22Rv1 (cell line): ENCODE results near the gene HMGN4.

Experiments
- CTCF ChIP-seq: fragments of 450-650 bp; IDR thresholded peaks from 2 replicates; pipeline ENCODE4 v1.5.1; 2017; ENCODE audit warnings: mild to moderate bottlenecking
- ZFX ChIP-seq: fragments of 450-650 bp; IDR thresholded peaks from 2 replicates; pipeline ENCODE4 v1.6.1; 2017; ENCODE audit warnings: antibody characterized with exemption, borderline replicate concordance

- TF ChIP-seq CTCF (no peak), ZFX (no peak)
These were observed 55.9 kb downstream of the HMGN4 start for GRCh38 chr6:26594131-26594498.
